ENCODE results near the gene ERI3.

The ERI3 gene

DNA sequence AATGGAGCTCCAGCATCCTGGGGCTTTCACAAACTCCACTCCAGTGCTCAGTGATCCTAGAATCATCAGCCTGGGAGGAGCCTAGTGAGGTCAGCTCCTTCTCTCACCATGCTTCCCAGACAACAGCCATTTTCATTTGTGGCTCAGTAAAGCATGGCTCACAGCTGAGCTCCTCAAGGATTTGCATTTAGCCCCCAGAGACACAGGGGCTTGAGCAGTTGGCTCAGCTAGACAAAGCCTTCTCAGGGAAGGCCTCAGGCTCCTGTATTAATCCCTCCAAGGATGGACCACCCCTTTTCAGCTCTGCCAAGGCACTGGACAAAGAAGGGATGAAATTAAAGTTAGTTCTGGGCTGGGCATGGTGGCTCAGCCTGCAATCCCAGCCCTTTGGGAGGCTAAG is 39.5 kb downstream of the ERI3 start:
- DNase-seq: no peak

GRCh38 chr1:44314452-44314851 is 40.6 kb downstream of the ERI3 start:
- DNase-seq: no peak

DNA sequence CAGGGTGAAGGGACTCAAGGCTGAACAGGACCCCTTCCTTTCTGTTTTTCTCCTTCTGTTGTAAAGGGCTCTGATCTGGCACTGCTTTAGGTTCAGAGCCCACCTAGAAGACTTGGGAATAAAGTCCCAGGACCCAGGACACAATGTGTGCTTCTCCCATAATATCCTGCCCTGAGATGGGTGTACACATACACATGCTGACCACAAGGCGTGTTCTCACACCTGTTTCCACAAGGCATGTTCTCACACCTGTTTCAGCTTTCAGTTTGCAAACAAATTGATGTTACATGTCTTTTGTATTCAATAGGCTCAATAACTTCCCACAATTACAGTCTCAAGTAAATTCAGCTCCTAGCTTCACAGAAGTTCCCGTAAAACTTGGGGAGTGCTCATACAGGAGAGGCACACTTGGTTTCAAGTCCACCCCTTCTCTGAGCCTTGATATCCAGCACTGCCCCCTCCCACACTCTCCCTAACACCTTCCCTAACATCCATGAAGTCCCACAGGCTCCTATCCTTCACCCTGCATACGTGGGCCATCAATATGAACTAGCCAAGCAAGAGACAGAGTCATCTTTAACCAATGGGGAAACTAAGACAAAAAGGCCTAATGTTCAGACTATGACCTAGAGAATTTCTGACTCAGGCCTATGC is 41.7 kb downstream of the ERI3 start:
- no peak for DNase-seq

- DNase-seq: no peak
Observed at GRCh38 chr1:44312399-44313196, 42.5 kb downstream of the ERI3 start.

GRCh38 chr1:44310006-44310405 is 45.1 kb downstream of the ERI3 start:
- DNase-seq: no peak

DNA sequence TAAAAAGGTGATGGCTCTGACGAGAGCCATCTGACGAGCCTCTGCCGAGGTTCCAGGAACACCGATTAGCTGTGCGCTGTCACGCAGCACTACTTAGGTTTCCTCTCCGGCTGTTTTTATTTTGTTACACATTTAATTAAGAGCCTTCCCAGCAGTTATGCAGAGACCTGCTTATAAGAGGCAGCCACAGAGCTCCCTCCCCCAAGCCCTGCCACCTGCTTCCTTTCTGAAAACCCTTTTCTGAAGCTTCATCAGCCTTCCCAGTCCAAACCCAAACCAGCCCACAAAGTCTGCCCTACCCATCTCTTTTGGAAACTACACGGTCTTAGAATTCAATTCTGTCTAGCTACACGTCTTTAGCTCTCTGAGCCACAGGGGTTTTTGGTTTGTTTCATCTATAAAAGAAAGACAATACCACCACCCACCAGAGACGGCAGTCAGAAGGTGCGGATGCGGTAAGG is 49.1 kb downstream of the ERI3 start:
- DNase-seq: peak; percentile 58

DNA sequence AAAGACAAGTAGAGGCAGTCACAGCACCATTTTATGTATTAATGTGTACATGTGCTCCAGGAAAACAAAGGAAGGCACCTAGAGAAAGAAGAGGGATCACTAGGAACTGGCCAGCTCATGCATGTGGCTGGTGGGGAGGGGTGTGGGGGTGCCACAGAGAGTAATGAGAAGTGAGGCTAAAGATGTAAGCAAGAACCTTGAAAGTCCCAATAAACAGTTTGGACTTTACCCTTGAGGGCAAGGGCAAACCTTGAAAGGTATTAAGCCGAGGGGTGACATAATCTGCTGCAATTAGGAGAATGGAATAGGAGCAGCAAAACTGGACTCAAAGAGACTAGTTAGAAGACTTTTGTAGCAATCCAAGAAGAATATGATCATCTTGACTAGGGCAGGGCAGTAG is 51.5 kb downstream of the ERI3 start:
- DNase-seq: no peak

- DNase-seq: no peak
Observed at GRCh38 chr1:44302541-44302940, 52.5 kb downstream of the ERI3 start.

DNA sequence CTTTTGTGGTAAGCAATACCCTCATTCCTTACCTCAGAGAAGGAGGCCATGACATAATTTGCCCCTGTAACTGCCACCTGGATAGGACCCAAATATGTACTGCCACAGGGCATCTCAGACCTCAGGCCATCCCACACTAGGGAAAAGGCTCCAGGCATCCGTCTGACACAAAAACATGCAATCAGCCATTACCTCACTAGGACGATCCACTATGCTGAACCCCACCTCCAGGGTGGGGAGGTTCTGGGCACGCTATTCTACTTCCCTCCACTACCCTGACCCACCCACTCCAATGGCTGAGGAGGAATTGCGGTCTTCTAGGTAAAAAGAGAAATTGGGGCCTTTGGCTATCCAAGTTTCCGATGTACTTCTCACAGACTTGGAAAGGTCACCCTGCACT is 53.6 kb downstream of the ERI3 start:
- DNase-seq: no peak

GRCh38 chr1:44300852-44301251 is 54.2 kb downstream of the ERI3 start:
- DNase-seq: no peak

- DNase-seq: no peak
Observed at GRCh38 chr1:44297695-44298400, 57.2 kb downstream of the ERI3 start.

- no peak for DNase-seq
Observed at GRCh38 chr1:44296806-44297205, 58.3 kb downstream of the ERI3 start.

DNA sequence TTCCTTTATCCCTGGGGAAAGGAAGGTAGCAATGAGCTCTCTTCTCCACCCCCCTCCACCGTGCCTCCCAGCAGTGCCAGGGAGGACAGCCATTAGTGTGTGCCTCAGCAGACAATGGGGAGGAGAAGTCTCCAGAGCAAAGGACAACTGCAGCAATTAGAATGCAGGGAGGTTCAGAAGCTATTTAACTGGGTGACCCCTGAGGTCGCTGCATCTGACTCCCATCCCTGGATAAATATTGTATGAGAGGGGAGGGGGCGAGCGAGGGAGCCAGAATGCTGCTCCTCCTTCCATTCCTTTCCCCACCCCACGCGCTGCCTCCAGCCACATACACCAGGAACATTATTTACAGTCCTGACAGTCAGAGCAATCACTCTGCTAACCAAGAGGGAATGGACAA is 59.0 kb downstream of the ERI3 start:
- DNase-seq: no peak

GRCh38 chr1:44294588-44295007 is 60.5 kb downstream of the ERI3 start:
- DNase-seq: no peak

DNA sequence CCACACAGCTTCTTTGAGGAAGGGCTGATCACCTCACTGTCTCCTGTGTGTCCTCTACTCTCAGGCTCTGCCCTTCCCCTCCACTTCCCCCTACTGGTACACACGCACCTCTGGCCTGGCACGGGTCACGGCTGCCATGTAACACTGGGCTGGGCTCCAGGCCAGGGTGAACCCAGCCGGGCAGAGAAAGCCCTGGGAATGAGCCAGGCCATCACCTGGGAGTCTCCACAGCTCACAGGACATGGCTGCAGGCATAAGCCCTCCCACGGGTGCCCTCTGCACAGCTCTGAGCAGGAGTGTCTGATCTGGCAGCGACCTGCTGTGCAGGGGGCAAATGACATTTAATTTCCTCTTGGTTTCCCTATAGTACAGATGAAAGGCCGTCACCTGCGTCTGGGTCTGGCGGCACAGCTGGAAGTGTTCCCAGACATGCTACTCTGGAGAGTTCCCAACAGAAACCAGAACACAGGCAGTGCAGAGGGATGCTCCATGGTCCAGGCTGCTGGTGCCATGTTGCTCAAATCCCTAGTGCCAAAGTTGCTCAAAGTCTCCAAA is 61.2 kb downstream of the ERI3 start:
- no peak for DNase-seq

DNA sequence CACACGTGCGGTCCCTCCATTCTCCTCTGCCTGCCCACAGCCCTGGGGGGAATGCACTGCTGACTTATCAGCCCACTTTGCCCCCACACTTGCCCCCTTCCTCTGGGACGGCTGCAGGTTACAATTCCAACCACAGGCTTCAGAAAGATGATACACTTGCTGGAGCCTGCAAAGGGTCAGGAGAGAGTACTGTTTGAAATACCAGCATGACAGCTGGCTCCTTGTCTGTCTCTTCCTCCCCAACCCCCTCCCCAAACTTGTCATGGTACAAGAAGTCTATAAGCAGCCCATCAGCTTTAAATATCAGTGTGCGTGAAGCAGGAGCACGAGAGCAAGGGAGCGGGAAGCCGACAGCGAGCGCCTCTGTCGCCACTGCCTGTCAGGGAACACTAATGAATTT is 62.4 kb downstream of the ERI3 start:
- DNase-seq: no peak

- no peak for DNase-seq
Observed at GRCh38 chr1:44290250-44291094, 64.6 kb downstream of the ERI3 start.

GRCh38 chr1:44289530-44289929 is 65.5 kb downstream of the ERI3 start:
- no peak for DNase-seq

GRCh38 chr1:44288883-44289282 is 66.2 kb downstream of the ERI3 start:
- no peak for DNase-seq

DNA sequence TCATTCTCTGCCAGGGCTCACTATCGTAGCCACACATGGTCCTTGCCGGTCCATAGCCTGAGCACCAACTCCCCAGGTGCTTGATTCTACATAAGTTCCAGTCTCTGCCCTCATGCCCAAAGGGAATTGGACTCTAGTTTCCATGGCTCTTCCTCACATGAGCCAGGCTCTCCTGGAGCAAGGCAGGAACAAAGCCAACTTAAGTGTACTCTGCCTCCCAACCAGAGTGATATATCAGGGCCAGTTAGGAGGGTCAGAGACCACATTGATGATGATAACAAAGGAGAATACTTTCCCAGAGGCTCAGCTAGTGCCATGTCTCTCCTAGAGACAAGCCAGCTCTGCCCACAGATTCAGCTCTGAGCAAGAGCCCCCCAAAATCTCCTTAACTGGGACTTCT is 70.9 kb downstream of the ERI3 start:
- no peak for DNase-seq

DNA sequence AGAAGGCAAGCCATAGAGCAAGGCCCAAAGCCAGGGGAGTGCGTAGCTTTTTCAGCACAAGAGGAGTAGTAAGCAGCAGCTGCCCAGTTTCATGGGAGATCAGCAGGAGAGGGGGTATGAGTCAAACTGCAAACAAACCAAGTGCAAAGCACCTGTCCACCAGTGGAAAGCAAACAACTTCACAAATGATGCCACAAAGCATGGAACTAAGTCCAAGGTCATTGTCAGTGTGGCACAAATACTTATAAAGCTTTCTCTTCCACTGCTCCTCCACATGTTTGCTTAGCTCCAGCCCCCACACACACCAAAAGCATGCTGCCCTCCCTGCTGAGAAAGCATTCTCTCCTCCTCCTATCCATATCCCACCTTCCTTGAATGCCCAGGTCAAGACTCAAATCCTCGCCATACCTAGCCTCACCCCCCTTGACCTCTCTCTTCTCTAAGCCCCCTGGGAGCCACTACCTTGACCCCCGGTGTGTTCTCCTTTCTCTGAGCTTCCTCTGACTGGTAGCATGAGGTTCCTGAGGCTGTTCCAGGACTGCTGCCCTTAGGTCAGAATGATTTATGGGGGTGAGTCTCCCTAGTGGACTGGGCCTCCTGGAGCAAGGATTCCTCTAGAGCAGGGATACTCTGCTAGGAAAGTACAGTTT is 71.4 kb downstream of the ERI3 start:
- no peak for DNase-seq

Data from activated CD8-positive, alpha-beta memory T cell treated with anti-CD3 and anti-CD28 coated beads for 24 hours (primary cell).